SW480 (cell line): Measurements from ENCODE around the gene HMOX2.

Experiments
- DNase-seq: peaks from one replicate; pipeline ENCODE4 v3.0.0-alpha.2; 2016; ENCODE audit warnings: low spot score

The HMOX2 gene

DNA sequence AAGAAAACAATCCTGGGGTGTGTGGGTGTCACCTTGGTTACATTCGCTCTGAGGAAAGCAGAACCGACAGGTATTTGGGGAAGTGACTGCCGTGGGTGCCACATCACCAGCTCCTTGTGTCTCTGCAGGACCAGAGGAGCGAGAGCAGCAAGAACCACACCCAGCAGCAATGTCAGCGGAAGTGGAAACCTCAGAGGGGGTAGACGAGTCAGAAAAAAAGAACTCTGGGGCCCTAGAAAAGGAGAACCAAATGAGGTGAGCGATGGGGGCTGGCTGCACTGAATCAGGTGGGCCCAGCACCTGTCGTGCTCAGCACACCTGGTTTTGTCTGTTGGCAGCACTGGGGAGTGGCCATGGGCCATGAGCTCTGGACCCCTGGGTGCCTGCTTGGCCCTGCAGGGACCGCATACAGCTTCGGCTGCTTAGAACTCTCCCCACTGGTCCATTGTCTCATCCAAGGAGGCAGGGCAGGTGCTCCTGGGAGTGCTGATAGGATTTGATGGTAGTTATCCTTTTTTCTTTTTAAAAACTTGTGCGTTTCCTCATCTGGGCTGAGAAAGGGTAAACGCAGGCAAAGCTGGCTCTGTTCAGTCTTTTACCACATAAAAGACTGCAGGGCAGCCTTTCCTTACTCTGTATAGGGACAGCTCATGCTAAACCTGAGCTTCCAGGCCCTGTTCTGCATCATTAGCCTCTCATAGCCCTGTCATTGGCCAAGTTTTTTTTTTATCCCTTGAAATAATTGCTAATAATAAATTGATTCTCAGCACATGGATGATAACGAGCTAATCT lies 29.4 kb downstream of the HMOX2 start:
- no peak for DNase-seq

DNA sequence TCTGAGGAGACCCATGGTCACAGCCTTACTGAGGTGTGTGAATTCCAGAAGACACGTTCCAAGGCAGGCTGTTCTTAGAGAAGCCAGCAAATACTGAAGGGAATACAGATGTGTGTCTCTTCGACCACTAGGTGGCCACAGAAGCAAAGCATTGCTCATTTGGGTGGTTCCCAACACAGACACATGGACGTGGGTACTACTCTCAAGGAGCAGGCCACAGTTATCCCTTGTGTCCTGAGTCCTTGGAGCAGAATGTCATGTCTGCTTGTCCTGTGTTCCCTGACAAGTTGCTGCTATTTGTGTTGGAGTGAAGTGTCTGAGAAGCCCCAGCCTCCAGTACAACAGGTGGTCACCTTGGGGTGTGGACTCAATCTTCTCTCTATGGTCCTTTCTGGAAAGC lies 30.3 kb downstream of the HMOX2 start:
- DNase-seq, result peak; percentile 59

DNA sequence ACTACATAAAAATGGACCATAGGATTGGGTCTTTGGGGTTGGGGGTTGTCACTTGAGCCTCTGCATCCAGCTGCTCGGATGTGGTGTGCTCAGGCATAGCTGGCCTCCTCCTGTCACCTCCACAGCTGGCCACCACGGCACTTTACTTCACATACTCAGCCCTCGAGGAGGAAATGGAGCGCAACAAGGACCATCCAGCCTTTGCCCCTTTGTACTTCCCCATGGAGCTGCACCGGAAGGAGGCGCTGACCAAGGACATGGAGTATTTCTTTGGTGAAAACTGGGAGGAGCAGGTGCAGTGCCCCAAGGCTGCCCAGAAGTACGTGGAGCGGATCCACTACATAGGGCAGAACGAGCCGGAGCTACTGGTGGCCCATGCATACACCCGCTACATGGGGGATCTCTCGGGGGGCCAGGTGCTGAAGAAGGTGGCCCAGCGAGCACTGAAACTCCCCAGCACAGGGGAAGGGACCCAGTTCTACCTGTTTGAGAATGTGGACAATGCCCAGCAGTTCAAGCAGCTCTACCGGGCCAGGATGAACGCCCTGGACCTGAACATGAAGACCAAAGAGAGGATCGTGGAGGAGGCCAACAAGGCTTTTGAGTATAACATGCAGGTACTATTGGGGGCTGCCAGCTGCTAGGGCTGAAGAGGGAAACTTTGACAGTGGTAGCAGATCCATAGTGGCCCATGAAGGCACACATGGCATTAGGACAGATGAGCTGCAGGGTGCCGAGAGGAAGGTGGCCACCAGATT lies 31.6 kb downstream of the HMOX2 start:
- no peak for DNase-seq

GRCh38 chr16:4508806-4509205 lies 32.6 kb downstream of the HMOX2 start:
- DNase-seq, result no peak

GRCh38 chr16:4509420-4509819 lies 33.2 kb downstream of the HMOX2 start:
- no peak for DNase-seq

- no peak for DNase-seq
Observed at GRCh38 chr16:4510131-4510530, 33.9 kb downstream of the HMOX2 start.

DNA sequence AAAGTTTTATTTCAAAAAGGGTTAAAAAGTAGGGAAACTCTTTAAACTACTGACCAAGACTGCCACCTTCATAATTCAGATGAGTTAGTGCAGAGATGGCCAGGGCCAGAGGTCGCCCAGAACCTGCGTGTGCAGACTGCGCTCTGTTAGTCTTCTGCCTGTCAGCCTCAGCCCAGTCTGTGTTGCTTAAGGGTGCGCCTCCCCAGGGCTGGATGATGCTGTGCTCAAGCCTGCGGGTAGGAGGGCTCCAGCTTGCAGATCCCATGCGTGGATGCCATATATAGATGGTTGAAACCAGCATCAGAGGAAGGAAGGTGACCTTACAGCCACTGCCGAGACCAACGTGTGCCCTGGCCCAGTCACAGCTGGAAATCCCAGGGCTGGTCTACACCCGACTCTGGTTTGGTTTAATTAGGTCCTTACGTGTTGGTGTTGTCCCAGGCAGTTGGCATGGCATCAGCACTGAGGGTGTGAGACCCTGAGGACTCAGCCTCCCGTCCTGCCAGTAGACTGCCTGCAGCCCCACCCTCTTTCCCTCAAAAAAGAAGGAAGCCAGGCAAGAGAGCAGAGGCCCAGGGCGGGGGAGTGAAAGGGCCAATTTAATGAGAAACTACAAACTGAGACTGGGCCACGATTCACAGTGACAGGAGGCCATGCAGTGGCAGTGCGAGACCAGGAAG lies 34.7 kb downstream of the HMOX2 start:
- no peak for DNase-seq

GRCh38 chr16:4511441-4512082 lies 35.4 kb downstream of the HMOX2 start:
- peak; percentile 20 for DNase-seq

DNA sequence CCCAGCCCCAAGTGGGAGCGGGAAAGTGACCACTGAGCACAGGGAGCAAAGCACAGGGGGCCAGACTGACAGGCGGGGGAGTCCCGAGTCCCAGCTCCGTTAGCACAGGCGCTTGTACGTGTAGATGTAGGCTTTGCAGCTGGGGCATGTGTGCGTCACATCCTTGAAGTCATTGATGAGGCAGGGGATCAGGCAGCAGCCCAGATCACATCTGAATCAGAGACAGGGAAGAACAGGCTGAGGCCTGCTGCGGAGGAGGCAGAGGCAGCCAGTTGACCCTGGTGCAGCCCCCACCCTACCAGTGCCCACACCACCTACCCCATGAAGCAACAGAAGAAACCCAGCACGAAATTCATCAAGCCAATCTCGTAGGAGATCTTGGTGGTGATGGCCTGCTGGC lies 36.3 kb downstream of the HMOX2 start:
- DNase-seq, result no peak

DNA sequence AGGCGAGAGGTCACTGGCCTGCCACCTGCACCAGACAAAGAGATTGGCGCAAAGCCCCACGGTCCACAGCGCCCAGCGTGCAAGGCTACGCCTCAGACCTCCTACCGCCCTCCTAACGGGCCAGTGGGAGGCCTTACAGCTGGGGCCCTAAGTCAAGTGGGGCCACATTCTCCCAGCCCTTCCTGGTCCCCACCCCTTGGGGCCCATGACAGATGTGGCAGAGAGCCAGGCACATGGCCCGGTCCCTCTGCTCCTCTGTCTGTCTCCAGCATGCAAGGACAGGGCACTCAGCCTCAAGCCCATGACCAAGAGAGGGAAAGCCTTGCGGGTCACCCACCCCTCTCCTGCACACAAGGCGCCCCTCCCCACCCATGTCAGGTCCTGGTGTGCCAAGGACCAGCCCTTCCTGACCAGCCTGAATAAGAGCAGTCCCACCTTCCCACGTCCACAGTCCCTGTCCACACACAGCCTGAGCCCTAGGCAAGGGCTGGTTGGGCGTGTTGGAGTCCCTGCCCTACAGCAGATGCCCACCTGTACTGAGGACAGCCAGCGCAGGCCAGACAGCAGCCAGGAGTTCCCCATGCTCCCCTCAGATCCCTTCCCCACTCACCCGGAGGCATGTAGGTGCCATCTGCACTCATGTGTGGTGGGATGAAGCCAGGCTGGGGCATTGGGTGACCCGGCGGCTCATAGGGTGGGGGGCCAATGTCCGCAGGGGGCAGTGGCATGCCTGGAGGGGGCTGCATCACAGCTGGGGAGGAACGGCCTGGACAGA lies 37.1 kb downstream of the HMOX2 start:
- DNase-seq, result no peak

- DNase-seq, result no peak
Observed at GRCh38 chr16:4513881-4514280, 37.7 kb downstream of the HMOX2 start.

DNA sequence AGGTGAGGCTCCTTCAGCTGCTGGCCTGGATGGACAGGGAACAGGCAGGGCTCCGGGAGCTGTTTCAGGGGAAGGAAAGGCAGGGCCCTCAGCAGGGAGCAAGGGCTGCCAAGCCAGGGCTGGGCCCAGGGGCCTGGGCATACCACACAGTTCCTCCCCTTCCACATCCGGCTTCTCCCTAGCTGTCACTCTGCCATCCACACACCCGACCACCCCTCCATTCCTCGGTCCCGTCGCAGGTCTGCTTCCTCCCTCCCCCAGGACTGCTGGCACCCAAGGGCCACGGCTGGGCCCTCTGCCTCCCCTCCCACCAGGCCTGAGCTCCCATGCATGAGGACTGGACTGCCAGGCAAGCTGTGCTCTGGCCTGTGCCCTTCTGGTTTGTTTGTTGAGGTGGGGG lies 38.4 kb downstream of the HMOX2 start:
- DNase-seq, result no peak

DNA sequence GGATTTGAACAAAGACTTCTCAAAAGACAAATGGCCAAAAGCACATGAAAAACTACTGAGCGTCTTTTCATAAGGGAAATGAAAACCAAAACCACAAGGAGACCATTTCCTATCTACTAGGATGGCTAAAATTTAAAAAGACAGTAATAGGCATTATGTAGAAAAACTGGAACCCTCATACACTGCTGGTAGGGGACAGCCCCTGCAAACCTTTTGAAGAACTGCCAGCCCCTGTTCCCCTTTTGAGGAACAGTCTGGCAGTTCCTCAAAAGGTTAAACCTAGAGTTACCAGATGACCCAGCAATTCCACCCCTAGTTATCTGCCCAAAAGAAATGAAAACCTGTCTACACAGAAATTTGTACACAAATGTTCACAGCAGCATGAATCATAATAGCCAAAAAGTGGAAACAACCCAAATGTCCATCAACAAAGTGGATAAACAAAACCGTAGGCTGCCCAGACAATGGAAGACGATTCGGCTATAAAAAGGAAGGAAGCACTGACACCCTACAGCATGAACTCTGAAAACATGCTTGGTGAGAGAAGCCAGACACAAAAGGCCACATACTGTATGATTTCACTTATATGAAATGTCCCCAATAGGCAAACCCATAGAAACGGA lies 39.5 kb downstream of the HMOX2 start:
- DNase-seq, result no peak

- DNase-seq, result peak; percentile 33
Observed at GRCh38 chr16:4517812-4518680, 41.8 kb downstream of the HMOX2 start.

DNA sequence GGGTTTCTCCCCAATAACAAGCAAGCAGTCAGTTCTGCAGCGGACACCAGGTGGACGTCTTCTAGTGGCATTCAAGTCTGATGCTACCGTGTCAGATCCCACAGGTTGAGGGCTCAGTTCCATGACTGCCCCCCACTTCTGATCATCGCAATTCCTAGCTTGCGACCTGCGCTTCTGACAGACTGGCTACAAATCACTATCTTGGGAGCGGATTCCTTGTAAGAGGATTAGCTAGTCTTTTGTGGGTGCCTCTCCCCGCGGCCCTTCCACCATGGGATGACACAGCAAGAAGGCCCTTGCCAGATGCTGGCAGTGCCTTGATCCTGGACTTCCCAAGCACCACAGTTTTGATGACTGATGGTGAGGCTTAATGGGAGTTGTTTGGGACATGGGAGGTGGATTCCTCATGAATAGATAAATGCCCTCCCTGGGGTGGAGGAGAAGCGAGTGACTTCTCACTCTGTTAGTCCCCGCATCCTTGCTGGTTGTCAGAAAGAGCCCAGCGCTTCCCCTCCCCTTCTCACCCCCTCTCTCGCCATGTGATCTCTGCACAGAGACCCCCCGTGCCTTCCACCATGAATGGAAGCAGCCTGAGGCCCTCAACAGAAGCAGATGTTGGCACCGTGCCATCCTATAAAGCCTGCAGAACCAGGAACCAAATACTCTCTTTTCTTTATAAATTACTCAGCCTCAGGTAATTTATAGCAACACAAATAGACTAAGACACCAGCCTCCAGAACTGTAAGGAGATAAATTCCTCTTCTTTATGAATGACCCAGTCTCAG lies 43.3 kb downstream of the HMOX2 start:
- no peak for DNase-seq

DNA sequence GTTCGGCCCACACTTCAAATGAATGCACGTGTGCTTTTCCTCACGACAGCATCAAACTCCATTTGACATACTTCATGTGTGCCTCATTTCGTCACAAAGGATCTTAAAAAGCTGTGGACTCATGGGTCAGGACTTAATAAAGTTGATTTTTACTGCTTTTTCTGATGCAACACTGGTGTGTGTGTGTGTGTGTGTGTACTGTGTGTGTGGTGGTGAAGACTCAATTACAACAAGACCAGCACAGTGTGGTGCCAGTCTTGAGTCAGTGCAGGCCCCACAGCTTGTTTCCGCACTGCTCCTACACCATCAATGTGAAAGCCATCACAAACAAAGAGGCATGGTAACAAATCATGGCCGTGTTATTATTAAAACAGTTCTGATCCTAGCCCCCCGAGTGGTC lies 44.7 kb downstream of the HMOX2 start:
- no peak for DNase-seq

GRCh38 chr16:4522051-4522581 lies 45.9 kb downstream of the HMOX2 start:
- no peak for DNase-seq

DNA sequence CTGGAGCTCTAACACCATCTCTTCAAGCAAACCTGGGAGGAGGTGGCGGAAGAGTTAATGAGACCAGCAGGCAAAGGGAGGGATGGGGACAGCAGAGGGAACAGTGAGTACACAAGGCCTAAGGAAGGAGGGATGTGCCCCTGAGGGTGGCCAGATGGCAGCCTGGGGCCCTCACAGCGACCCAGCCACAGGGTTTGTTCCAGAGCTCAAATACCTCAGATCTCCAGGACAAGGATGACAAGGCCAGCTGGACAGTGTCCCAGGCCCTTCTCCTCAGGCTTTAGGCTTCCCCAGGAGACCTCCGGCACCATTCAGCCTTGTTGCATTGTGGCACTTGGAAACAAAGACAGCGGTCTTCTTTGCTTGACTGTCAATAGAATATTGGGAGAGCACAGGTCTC lies 47.5 kb downstream of the HMOX2 start:
- no peak for DNase-seq

DNA sequence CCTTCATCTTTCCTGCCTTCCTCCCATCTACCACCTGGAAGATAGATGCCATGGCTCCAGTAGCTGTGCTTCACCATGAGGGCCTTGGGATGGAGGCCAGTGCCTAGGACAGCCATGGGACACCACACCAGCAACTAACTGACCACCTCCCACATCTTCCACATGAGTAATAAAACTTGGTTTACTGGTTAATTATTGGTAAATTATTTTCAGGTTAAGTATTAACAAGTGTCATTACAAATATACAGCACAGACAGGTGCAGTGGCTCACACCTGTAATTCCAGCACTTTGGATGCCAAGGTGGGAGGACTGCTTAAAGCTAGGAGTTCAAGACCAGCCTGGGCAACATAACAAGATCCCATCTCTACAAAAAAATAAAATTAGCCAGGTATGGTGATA lies 48.4 kb downstream of the HMOX2 start:
- no peak for DNase-seq
